ENCODE data around the gene ZCCHC2. TPM values are rescaled to one million over a fixed set of nuclear protein-coding genes. Genes with fewer than 3 reads are reported as not detected.
A peak's percentile ranks its signal among the peaks of the same experiment; 100 is the strongest.

ZCCHC2 gene
- total RNA-seq, 2 donors from 2014 or later: 19.0 to 24.1 TPM

DNA sequence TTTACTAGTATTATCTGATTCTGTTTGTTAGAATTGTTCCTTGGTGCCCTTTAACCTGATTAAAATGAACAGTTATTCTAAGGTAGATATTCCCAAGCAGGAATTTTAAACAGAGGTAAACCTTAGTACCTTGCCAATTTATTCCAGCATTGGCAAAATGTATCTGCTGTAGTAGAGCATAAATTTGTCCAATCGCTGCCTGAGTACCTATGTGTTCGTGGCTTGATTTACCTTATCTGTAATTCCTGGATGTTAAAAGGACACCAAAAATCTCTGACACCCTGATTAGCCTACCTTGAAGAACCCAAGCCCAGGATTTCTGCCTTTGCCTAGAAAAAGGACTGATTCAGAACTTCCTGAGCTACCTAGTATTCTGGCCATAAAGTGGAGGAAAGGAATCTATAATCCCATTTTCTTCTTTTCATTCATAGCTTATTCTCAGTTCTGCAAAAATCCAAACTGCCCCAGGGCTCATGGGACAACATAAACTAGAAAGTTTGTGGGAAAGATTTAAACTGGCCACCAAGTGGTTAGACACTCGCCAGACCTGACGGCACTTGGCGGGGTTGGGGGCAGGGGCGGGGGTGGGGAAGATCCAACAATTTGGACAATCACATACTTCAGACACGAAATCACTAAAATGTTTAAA lies 16.2 kb upstream of the ZCCHC2 start:
- intact Hi-C loops (cut with DNase I): no loop called here
- DNase-seq (no peak), ATAC-seq (no peak)

DNA sequence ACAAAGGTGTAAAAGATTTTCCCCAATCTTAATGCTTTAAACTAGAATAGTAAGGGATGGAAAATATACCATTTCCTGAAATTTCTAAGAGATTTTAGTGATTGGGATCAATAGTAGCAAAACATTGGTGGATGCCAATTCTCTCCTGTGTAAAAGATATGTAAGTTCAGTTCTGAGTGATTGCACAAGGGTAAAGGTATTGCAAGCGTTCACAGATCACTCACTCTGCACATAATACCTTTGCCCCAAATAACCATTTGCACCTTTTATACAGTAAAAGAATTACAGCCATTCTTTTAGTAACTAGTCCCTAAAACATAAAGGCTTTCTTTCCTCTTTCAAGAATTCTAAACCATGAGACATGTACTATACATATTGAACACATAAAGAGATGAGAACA lies 13.0 kb upstream of the ZCCHC2 start:
- ATAC-seq (no peak), DNase-seq (no peak)
- intact Hi-C loops (cut with DNase I): no loop called here

DNA sequence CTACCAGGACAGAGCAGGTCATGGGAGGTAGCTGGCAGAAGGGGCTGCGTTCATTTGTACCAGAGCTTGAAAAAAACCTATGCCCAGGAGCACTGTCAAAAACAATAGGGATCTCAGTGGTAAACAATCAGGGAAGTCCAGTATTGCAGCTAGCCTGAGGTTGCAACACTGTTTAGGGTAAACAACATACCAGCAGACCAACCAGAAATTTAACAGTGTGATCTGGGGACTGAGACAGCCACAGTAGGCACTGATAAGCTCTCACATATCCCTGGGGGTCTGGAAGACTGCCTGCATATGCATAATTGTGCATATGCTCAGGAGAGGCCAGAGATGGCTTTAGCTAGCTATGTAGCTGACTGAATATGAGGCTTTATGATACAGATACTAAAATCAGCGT lies 12.0 kb upstream of the ZCCHC2 start:
- ATAC-seq (no peak), DNase-seq (no peak)
- intact Hi-C loops (cut with DNase I): no loop called here

DNA sequence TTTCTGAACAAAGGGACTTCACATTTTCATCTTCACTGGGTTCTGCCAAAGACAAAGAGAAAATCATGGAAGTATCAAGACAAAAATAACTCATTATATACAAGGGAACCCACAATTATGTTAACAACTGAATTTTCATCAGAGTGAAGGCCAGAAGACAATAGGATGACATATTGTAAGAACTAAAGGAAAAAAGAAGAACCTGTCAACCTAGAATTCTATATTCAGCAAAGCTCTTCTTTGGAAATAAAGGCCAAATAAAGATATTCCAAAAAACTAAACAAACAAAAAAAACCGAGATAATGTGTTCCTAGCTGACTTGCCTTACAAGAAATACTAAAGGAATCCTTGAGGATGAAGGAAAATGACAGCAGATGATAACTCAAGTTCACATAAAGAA lies 10.3 kb upstream of the ZCCHC2 start:
- DNase-seq (no peak), ATAC-seq (no peak)
- intact Hi-C loops (cut with DNase I): no loop called here

DNA sequence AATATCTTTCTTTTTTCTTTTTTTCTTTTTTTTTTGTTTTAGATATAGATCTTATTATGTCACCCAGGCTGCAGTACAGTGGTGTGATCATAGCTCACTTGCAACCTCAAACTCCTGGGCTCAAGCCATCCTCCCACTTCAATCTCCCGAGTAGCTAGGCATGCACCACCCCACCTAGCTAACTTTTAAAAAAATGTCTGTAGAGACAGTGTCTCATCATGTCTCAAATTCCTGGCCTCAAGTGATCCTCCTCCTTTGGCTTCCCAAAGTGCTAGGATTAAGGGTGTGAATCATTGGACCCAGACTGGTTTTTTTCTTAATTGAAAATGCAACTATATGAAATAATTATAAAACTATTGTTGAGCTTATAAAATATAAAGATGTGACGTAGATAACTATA lies 9.8 kb upstream of the ZCCHC2 start:
- intact Hi-C loops (cut with DNase I): no loop called here
- no peak for ATAC-seq

DNA sequence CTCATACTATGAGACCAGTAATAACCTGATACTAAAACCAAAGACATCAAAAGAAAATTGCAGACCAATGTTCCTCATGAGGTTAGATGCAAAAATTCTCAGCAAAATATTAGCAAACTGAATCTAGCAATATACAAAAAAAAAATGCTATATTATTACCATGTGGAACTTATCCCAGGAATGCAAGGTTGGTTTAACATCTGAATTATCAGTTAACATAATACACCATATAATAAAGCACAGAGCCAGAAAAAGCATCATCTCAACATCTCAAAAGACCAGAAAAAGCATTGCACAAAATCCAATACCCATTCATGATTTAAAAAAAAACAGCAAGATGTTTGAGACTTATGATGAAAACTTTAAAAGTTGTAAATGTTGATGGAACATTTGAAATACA lies 8.3 kb upstream of the ZCCHC2 start:
- ATAC-seq: no peak
- intact Hi-C loops (cut with DNase I): no loop called here

More for the DNA sequence above, 9.8 kb upstream of the ZCCHC2 start:
- DNase-seq: no peak

DNA sequence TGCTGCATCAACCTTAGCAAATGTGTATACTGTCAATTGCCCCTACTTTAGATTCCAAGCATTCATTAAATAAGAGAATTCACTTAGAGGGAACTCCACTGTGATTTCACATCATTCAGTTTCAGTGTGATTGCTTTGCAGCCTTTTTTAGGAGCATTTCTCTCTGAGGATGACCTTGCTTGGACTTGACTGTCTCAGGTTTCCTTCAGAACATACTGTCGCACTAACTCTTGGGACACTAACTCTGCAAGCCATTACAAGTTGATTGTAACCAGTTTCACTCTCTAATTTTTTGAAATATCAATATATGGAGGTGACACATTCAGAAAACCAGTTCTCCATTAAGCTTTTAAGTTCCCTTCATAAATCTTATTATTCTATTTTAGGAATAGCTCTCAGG lies 6.6 kb upstream of the ZCCHC2 start:
- DNase-seq (no peak), ATAC-seq (no peak)
- intact Hi-C loops (cut with DNase I): no loop called here

More for the DNA sequence above, 8.3 kb upstream of the ZCCHC2 start:
- no peak for DNase-seq

DNA sequence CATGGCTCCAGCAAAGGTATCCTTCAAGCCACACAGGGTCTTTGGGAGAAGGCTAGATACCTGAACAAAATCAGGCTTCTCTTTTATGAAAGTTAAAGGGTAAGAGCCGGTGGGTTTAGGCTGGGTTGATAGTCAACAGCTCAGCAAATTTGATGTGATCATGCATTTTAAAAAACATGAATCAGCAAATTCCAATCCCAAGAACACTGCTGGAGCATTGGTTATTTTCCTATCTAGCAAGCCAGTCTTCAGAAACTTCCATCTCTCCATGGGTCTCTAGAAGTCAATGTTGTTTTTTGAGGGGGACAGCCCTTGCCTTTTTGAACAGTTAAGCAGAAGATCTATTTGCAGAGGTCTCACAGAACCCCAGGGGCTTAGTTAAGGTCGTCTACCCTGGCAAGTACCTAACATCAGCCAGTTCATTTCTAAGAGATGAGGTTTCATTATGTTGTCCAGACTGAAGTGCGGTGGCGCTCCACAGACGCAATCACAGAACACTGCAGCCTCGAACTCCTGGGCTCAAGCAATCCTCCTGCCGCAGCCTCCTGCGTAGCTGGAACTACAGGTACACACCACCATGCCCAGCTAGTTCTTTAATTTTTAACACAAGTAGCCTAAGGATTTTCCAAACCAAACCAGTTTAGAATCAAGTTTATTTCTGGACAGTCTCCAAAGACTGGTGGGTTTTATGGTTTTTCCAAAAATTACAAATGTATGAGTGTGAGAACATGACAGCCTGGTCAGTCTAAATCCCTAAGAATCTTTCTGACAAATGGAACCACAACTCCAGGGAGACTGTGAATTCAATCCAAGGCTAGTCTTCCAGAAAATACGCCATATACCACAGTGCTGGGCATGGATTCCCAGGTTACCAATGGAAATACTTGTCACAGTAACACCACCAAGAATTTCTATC lies 4.1 kb upstream of the ZCCHC2 start:
- DNase-seq (no peak), ATAC-seq (no peak)
- intact Hi-C loops (cut with DNase I): no loop called here

DNA sequence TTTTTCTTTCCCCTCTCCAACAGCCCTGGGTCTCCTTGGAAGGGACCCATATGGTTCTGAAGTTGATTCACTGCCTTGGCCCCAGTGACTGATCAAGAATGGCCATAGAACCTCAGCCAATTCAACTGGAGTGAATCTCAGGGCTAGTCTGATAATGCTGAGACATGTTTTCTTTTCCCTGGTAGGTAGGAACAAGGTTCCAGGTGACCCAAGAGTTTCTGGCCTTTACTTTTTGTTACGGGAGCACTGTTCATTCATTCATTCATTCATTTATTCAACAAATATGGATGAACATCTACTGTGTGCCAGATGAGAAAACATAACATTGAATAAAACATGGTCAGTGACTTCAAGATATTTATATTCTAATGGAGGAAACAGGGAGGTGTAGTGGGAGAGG lies 3.1 kb upstream of the ZCCHC2 start:
- intact Hi-C loops (cut with DNase I): loop anchor here (5.0 kb wide), 2 partner anchors 67 to 92 kb away; no protein-coding TSS in a partner anchor
- ATAC-seq (no peak), DNase-seq (no peak)

DNA sequence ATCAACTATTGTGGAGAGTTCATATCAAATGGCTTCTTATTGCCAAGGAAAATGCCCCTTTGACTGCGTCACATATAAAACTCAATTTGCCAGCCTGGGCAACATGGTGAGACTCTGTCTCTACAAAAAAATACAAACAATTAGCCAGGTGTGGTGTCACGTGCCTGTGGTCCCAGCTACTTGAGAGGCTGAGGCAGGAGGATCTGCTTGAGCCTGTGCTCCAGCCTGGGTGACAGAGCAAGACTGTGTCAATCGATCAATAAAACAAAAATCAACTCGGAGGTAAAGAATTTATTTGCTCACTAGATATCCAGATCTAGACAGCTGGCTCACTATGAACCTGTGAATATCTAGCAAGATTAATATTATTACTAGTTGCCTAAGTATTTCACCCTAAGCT lies 1.7 kb upstream of the ZCCHC2 start:
- DNase-seq: no peak
- intact Hi-C loops (cut with DNase I): loop anchor here (5.0 kb wide), 2 partner anchors 69 to 94 kb away; no protein-coding TSS in a partner anchor
- no peak for ATAC-seq

DNA sequence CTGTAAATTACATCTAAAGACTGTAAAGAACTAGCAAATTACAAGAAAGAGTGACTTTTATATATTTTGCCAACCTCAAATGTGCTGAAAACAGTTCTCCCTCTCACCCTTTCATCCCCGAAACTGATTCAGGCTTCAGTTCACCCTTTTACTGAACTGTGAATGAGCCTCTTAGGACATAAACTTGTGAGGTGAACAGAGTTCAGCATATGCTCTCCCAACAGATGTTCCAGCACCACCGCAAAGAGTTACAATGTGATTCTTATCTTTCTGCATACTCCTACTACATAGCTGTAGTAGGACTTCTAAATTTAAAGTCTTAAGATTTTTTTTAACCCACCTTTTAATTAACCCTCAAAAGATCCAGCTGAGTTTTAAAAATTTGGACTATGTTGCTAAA lies 1.2 kb upstream of the ZCCHC2 start:
- intact Hi-C loops (cut with DNase I): loop anchor here (5.0 kb wide), 2 partner anchors 69 to 94 kb away; no protein-coding TSS in a partner anchor
- no peak for DNase-seq
- no peak for ATAC-seq

DNA sequence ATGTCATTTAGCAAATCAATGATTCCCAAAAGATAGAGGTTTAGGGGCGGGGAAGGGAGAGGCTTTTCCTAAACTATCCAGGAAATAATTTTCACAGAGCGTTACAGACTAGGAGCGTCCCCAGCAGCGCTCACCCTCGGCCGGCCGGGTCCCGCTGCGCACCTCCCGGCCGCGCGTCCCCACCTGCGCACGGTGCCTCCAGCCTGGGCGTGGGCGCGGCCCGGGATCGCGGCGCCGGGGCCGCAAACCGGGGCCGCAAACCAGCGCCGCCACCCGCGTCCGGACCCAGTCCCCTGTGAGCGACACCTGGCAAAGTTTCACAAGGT lies 684 bp upstream of the ZCCHC2 start:
- DNase-seq: no peak
- intact Hi-C loops (cut with DNase I): loop anchor here (5.0 kb wide), 2 partner anchors 70 to 95 kb away; no protein-coding TSS in a partner anchor
- ATAC-seq: peak; percentile 5 to 10

DNA sequence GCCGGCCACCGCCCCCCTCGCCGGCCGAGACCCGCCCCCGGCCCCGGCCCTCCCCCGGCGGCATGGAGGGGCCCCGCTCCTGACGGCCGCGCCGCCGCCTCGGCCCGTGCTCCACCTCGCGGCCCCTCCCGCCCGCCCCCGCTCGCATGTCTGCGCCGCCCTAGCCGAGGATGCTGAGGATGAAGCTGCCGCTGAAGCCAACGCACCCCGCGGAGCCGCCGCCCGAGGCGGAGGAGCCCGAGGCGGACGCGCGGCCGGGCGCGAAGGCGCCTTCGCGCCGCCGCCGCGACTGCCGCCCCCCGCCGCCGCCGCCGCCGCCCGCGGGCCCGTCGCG lies 397 bp downstream of the ZCCHC2 start:
- ATAC-seq (no peak), DNase-seq (no peak)
- intact Hi-C loops (cut with DNase I): loop anchor here (5.0 kb wide), 2 partner anchors 71 to 96 kb away; no protein-coding TSS in a partner anchor

DNA sequence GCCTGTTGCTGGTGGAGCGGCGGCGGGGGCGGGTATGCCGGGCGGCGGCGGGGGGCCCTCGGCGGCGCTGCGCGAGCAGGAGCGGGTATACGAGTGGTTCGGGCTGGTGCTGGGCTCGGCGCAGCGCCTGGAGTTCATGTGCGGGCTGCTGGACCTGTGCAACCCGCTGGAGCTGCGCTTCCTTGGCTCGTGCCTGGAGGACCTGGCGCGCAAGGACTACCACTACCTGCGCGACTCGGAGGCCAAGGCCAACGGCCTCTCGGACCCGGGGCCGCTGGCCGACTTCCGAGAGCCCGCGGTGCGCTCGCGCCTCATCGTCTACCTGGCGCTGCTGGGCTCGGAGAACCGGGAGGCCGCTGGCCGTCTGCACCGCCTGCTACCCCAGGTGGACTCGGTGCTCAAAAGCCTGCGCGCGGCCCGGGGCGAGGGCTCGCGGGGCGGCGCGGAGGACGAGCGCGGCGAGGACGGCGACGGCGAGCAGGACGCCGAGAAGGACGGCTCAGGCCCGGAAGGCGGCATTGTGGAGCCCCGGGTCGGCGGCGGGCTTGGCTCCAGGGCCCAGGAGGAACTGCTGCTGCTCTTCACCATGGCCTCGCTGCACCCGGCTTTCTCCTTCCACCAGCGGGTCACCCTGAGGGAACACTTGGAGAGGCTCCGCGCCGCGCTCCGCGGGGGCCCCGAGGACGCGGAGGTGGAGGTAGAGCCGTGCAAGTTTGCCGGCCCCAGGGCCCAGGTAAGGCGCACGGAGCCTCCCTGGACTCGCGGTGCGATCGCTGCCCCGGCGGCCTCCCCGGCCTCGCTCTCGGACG lies 1.0 kb downstream of the ZCCHC2 start:
- ATAC-seq (peak in 1 of 2 donors; percentile 0), DNase-seq (peak; percentile 66)
- intact Hi-C loops (cut with DNase I): loop anchor here (5.0 kb wide), 2 partner anchors 72 to 97 kb away; no protein-coding TSS in a partner anchor

DNA sequence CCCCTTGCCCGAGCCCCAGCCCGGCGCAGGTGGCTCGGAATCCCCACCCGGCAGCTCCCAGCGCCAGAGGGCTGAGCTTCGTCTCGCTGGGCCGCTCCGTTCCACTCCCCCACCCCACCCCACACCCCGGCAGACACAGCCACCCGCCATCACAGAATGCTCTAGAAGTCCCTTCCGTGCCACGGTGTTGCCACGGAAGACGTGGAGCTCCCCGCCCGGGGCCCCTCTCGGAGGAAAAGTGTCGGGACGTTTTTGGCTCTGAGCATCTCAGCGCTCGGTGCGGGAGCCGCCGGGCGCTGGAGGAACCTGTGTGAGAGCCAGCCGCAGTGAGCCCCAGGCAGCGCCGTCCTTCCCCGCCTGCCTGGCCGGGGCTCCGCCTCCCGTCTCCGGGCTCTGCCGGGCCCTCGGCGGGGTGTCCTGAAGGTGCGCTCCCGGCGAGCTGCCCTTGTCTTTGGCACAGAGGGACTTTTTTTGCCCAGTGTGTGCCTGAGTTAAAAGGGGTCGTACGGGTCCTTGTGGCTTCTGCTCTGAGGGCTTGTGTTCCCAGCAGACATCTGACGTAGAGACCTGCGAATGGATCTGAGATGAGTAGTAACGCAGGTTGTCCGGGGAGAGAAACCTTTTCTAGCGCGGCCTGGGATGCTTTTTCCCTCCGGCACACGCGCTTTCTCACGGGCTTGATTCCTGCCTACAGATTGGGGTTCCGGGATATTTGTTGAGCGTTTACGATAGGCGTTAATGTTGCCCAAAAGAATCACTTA lies 1.8 kb downstream of the ZCCHC2 start:
- DNase-seq: peak; percentile 61
- ATAC-seq: peak; percentile 10 to 32
- intact Hi-C loops (cut with DNase I): loop anchor here (5.0 kb wide), 2 partner anchors 72 to 97 kb away; no protein-coding TSS in a partner anchor

DNA sequence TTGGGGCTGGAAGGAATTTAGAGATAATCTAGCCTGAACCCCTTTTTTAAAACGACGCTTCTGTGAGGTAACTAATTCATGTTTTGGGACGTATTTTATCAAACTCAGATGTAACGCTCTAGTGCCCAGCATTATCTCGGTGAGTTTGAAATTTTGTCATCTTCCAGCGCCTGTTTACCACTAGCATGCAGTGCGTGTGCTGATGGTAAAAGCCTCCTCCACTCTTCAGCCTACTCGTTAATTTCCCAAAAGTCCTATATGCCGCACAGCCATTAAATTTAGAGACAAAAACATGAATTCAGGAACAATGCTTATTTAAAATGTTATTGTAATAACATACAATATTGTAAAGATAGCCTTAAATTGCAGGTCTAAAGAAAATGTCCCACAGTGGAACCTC lies 2.8 kb downstream of the ZCCHC2 start:
- no peak for ATAC-seq
- intact Hi-C loops (cut with DNase I): no loop called here
- DNase-seq: no peak

DNA sequence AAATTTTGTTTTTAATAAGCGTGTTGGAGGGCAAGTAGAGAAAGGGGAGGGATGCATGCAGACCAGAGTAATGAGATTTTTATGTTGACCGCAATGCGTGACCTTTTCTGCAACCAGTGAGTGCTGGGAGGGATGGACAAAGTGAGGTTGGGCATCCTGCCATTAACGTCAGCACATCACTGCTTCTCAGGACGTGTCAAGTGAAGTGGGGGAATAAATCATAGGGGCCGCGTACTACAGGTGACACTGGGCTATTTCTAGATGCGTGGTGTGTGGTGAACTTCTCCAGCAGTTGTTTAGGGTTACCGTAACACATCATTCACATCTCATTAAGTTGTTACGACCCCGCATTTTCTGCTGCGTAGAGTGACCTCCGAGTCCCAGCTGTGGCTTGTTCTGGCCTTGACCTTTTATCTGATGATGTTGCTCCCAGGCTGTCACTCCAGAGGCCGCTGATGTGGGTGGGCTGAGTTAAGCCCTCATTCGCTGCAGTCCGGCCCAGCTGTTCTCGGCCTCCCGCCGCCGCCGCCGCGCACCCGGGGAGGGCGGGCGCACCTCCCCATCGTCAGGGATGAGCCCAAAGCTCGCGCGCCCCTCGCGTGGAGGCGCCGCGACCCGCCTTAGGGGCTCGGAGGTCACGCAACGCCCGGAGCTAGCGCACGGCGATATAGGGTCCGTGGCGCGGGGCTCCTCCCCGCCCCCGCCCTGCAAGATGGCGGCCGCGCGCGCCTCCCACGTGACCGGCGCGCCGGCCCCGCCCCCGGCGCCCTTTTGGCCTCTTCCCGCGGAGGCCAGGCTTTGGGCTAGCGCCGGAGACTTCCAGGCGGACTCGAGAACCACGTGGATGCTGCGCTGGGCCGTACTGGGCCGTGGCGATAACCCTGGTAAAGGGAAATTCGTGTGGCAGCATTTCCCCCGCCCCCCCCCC lies 3.5 kb downstream of the ZCCHC2 start:
- peak; percentile 92 for DNase-seq
- ATAC-seq: peak; percentile 61 to 62
- intact Hi-C loops (cut with DNase I): no loop called here

DNA sequence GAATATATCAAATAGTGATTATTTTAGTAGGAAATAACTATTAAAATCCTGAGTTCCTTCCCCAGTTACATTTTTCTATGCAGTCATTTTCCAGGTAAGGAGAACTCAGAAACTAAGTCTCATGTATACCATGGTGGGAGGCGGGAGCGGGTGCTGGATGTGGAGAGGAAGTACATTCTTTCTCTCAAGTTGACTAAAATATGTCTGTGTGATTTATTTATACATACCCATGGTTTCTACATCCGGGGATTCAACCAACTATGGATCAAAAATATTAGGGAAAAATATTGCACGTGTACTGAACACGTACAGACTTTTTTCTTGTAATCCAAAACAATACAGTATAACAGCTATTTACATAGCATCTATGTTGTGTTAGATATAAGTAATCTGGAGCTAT lies 6.8 kb downstream of the ZCCHC2 start:
- intact Hi-C loops (cut with DNase I): no loop called here
- DNase-seq (no peak), ATAC-seq (no peak)

All from left cardiac atrium (tissue), 4 donors.